NCI-H524 (cell line): ENCODE data around the gene ITCH.
"Not testable (repeated sequence)": the region's sequence is repeated elsewhere in the genome, so short reads cannot be mapped to it uniquely, and the experiment has no call there.

Experiments used
- DNase-seq, 2 experiments: peaks; one replicate each; lab custom pipeline; 2025; lab: John Stamatoyannopoulos, UW

The ITCH gene

DNA sequence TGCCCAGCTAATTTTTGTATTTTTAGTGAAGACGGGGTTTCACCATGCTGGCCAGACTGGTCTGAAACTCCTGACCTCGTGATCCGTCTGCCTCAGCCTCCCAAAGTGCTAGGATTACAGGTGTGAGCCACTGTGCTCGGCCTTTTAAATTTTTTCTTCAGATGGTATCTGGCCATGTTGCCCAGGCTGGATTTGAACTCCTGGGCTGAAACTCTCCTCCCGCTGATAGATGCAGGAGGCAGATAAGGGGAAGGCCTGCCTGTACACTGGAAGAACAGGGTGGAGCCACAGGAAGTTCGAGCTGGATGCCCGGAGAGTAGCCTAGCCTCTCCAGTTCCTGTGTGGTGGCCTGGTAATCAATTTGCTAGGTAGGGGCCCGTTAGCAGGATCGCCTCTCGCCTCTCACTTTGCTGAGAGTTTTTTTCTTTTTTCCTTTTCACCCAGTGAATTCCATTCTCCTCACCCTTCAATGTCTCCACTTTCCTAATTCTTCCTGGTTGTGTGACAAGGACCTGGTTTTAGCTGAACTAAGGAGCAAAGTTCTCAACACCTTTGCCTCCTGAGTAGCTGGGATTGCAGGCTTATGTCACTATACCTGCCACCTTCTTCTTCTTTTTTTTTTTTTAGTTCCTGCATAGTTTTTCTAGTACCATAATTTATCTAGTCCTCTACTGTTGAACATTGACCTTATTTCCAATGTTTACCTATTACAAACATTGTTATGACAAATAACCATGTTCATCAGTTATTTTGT lies 19.4 kb upstream of the ITCH start:
- DNase-seq, result no peak

DNA sequence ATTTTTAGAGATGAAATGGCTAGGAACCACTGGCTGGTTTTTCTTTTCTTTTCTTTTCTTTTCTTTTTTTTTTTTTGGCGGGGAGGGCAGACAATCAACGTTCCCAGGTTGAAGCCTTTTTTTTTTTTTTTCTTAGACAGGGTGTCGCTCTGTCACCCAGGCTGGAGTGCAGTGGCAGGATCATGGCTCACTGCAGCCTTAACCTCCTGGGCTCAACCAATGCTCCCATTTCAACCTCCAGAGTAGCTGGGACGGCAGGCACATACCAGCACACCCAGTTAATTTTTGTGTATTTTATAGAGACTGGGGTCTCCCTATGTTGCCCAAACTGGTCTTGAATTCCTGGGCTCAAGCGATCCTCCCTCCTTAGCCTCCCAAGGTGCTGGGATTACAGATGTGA lies 18.8 kb upstream of the ITCH start:
- DNase-seq, result no peak

DNA sequence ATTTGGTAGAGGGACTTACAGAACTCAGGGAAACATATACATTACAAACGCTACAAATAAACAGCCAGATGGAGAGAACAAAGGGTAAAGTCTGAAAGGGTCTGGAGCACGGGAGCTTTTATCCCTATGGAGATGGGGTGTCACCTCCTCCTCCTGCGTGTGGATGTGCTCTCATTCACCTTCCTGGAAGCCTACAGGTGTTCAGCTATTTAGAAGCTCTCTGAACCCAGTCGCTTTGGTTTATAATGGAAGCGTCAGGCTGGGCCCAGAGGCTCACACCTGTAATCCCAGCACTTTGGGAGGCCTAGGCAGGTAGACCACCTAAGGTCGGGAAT lies 17.7 kb upstream of the ITCH start:
- no peak for DNase-seq

DNA sequence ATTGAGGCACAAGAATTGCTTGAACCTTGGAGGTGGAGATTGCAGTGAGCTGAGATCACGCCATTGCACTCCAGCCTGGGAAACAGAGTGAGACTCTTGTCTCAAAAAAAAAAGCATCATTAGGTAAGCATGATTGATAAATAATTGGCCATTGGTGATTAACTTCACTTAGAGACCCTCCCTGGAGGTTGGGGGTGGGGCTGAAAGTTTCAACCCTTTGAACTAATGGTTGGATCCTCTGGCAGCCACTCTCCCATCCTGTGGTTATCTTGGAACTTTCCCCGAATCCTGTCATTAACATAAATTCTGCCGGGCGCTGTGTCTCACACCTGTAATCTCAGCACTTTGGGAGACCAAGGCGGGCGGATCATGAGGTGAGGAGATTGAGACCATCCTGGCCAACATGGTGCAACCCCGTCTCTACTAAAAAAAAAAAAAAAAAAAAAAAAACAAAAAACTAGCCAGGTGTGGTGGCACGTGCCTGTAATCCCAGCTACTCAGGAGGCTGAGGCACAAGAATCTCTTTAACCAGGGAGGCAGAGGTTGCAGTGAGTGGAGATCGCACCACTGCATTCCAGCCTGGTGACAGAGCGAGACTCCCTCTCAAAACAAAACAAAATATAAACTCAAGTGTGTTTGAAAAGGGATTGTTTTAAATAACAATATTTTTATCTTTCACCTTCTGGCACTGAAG lies 17.1 kb upstream of the ITCH start:
- DNase-seq, result not testable (repeated sequence)

DNA sequence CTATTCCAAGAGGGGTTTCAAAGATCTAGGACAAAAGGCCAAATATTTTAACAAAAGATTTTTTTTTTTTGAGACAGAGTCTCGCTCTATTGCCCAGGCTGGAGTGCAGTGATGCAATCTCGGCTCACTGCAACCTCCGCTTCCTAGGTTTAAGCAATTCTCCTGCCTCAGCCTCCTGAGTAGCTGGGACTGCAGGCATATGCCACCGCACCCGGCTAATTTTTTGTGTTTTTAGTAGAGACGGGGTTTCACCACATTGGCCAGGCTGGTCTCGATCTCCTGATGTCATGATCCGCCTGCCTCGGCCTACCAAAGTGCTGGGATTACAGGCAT lies 16.6 kb upstream of the ITCH start:
- not testable (repeated sequence) for DNase-seq

DNA sequence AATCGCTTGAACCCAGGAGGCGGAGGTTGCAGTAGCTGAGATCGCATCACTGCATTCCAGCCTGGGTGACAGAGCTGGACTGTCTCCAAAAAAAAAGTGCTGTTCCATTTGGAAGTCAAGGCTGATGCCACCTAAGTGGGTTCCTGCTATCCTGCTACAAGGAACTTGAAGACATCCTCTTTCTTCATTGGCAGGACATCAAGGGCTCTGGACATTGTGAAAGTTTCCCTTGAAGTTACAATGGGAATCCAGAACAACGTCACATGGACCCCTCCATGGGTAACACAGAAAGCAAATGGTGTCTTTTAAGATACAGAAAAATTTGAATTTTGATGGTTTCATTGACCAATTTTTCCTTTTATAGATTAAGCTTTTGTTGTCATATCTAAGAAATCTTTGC lies 15.5 kb upstream of the ITCH start:
- DNase-seq, result no peak

DNA sequence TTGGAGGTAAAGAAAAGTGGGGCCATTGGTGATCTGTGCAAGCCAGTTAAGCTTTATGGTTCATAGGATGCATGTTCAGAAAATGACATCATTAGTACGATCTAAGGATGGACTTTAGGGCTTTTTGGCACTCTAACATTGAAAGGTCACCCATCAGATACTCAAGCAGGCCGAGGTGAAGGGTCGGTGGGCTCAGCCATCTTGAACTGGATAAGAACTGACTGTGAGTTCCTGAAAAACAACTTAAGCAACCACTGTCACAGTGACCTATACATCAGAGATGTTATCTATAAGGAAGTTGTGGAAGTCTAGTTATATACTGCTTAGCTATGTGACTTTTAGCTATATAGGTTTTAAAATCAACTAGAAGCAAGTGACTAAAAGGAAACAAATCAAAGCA lies 13.0 kb upstream of the ITCH start:
- no peak for DNase-seq

DNA sequence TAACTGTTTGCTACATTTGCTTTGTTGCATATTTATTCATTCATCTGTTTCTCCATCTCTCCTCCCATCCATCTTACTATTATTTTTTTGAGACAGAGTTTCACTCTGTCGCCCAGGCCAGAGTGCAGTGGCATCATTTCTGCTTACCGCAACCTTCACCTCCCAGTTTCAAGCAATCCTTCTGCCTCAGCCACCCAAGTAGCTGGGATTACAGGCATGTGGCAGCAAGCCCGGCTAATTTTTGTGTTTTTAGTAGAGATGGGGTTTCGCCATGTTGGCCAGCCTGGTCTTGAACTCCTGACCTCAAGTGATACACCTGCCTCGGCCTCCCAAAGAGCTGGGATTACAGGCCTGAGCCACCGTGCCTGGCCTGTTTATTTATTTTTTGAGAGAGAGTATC lies 9.6 kb upstream of the ITCH start:
- DNase-seq, result not testable (repeated sequence)

DNA sequence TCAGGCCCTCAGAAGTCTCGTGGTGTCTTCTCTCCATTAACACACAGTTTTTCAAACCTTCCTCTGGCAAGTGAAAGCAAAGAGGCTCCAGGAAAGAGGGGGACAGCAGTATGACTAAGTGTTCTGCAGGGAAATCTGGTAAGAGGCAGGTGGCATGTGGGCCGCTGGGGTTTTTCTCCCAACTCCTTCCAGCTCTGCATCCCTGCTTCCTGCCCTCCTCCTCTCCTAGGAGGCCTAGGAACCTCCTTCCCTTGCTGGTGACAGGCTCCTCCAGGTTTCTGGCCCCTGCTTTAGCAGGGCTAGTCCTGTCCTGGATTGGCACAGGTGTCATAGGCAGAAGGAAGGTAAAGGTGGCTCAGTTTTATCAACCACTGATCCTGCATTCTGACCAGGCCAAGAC lies 7.6 kb upstream of the ITCH start:
- DNase-seq, result no peak

DNA sequence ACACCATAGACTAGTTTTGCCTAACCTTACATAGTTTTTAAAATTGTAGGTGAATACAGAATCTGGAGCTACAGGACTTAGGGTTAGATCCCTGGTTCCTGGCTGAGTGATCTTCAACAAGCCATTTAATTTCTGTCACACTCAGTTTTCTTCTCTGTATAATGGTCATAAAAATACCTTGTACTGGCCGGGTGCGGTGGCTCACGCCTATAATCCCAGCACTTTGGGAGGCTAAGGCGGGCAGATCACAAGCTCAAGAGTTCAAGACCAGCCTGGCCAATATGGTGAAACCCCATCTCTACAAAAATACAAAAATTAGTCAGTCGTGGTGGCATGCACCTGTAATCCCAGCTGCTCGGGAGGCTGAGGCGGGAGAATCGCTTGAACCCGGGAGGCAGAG lies 3.3 kb upstream of the ITCH start:
- DNase-seq, result not testable (repeated sequence)

DNA sequence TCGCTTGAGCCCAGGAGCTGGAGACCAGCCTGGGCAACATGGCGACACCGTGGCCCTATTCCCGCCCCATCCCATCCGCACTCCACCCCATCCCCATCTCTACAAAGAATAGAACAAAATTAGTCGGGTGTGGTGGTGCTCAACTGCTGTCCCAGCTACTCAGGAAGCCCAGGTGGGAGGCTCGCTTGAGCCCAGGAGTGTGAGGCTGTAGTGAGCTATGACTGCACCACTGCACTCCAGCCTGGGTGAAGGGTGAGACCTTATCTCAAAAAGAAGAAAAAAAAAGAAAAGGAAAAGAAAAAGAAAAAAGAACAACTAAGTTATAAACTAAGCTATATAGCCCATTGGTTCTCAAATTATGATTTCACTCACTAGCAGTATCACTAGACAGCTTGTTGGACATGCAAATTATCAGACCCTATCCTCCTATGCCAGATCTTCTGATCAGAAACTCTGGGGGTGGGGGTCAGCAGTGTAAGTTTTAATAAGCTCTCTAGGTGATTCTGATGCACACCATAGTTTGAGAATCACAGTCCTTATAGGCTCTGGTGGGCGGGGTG lies 491 bp upstream of the ITCH start:
- DNase-seq, result no peak

DNA sequence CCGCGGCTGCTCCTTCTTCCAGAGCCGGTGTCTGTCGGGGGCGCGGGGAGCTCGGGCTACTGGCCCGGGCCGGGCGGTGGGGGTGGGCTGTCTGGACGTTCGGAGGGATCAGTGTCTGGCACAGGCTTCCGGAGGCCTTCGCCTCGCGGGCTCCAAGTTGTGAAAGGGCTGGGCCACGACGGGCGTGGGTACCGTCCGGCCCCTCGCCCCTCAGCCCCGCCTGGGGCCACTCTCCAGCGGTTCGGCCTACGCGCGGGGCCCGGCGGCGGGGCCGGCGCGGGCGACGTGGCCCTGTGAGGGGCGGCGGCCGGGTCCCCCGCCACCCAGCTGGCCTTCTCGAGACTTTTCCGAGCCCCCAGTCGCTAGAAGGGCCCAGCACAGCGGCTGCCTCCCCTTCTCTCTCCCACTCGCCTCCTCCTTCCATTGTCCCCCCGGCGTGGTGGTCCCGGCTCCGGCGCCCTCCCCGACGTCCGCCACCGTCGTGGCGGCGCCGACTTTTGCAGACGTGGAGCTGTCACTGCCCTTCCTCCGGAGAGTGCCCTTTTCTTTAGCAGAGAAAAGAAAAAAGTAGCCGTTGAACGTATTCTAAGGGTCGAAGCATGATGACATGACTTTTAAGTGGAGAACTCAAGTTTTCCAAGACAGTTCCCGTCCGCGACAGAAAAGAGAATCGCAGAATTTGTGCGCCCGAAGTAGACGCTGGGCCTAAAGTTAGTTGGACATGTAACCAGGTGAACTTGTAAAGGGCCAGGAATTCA lies 571 bp downstream of the ITCH start:
- no peak for DNase-seq

DNA sequence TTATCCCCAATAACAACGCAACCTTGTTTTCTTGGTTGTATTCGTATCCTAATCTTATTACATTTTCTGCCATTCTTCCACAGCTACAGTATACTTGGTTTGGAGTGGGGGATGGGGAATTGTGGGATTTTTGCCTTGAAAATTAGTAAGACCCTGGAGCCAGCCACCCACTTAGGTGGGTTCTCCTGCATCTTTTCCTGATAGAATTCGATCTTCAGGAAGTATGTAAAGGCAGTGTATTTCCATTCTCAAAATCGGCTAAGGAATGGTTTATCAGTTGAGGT lies 1.1 kb downstream of the ITCH start:
- no peak for DNase-seq

DNA sequence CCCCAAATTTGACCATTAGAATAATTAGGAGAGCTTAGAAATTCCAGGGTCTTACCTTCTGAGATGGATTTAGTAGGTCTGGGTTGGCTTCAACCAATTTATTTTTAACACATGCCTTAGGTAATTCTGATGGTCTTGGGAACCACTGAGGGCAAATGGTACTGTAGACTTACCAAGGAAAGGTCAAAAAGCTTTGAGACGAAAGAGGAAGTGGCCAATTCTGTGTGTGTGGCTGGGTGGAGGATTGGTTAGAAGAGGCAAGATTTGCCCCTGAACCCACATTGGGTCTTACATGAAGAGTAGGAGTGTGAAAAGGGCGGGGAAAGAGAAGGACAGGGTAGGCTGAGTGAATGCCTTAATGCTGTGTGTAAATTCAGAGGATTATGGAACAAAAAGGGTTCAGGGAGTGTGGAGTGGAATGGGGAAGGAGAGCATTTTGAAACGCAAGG lies 2.7 kb downstream of the ITCH start:
- no peak for DNase-seq

DNA sequence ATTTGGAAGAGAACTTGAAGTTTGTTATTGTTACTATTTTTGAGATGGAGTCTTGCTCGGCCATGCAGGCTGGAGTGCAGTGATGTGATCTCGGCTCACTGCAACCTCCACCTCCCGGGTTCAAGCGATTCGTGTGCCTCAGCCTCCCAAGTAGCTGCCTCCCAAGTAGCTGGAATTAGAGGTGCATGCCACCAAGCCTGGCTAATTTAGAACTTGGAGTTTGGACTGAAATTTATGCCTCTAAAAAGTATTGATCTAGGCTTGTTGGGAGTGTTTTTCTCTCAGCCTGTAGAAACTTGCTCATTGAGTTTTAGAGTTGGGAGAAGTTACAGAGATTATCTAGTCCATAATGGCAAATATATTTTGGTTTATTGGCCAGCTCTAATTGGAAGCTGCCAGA lies 4.1 kb downstream of the ITCH start:
- no peak for DNase-seq

DNA sequence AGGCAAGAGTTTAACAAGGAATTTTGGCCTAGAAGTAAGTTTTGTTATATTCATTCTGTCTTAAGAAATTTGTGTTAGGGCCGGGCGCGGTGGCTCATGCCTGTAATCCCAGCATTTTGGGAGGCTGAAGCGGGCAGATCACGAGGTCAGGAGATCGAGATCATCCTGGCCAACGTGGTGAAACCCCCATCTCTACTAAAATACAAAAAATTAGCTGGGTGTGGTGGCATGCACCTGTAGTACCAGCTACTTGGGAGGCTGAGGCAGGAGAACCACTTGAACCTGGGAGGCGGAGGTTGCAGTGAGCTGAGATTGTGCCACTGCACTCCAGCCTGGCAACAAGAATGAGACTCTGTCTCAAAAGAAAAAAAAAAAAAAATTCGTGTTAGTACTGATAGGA lies 4.8 kb downstream of the ITCH start:
- DNase-seq, result not testable (repeated sequence)

DNA sequence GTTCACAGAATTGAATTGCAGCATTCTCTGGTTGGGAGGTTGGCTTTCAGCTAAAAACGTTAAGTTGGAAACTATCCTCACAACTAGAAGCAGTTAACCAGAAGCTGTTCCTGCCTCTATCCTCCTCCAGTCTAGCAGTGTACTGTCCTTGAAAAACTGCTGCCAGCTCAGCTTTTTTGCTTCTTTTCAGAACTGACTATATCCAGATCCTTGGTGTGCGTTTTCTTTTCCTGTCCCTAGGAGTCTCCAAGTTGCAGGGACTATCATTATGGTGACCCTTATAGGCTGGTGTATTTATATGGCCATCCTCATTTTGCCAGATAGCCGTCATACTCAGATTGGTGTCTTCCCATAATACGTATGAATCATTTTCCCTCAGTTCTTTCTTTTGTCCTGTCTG lies 5.5 kb downstream of the ITCH start:
- peak in 1 of 2 experiments; percentile 10 for DNase-seq

DNA sequence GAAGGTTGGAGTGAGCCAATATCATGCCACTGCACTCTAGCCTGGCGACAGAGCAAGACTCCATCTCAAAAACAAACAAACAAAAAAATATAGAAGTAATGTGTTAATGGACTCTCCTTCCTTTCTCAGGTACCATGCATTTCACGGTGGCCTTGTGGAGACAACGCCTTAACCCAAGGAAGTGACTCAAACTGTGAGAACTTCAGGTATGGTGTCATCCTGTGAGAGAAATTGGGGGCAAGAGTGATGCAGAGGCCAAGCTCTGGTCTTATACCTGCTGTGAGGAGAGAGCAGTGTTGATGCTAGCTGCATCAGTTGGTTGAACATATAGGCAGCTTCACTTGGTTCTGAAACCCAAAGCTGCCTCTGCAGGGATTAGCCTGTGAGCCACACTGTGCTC lies 6.2 kb downstream of the ITCH start:
- no peak for DNase-seq

DNA sequence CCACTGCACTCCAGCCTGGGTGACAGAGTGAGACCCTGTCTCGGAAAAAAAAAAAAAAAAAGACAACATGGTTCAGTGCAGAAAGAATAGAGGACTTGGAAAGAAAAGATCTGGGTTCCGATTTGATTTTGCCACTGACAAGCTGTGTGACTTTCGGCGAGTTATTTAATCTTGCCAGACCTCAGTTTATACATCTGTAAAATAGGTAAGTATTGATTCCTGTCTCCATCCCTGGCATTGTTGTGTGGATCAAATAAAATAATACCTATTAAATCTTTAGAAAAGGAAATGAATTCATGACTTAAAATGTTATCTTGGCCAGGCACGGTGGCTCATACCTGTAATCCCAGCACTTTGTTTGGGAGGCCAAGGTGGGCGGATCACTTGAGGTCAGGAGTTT lies 7.0 kb downstream of the ITCH start:
- no peak for DNase-seq

DNA sequence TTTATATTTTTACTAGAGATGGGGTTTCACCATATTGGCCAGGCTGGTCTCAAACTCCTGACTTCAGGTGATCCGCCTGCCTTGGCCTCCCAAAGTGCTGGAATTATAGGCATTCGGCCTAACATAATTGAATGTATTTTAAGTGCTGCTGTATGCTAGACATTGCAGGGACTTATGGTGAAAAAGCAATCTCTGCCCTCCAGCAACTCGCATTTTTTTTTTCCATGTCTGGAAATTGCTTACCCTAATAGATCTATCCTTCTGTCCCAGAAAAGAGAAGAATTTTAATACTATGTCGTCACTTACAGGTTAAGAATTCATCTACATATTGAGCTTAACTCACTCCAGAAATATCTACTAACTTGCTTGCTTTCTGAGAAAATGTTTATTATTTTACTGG lies 10.4 kb downstream of the ITCH start:
- DNase-seq, result no peak

DNA sequence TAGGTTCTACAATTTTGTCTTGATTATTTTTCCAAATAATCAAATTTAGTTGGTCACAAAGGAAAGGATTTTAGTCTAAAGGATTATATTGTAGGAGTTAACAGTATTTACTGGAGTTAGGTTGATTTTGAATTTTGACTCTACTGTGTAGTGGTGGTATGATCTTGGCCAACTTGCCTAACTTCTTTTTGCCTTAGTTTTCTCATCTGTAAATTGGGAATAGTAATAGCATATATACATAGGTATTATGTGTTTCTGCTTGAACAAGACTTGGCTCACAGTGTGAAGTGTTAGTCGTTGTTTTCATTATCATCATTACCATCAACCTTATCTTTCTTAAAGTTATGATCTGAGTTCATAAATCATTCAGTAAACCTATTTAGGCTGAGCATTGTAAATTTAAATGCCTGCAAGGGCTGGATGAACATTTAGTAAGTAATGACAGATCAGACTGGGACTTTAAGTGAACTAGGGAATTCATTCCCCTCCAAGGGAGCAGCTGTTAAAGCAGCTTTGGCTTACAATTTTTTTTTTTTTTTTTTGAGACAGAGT lies 11.2 kb downstream of the ITCH start:
- DNase-seq, result no peak

DNA sequence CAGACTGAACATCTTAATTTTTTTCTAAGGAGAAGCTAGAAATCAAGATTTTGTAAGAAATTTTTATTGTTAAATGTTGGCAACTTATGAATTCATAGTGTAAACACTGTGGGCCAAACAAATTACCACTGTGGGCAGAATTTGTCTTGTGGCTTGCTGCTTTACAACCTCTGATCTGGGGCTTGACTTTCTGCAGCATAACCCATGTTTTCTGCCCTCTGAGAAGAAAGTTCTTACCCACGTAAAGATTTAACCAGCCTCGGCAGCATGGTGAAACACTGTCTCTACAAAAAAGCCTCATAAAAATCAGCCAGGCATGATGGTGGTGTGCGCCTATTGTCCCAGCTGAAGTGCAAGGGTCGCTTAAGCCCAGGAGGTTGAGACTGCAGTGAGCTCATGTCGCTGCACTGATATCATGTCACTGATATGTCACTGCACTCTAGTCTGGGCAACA lies 12.9 kb downstream of the ITCH start:
- DNase-seq, result no peak
